NCI-H1930 (cell line): Measurements from ENCODE around the gene USP15.
A peak's percentile ranks its signal among the peaks of the same experiment; 100 is the strongest.
"Not testable (repeated sequence)": the region's sequence is repeated elsewhere in the genome, so short reads cannot be mapped to it uniquely, and the experiment has no call there.

Source experiments
- DNase-seq, 2 experiments: peaks; one replicate each; lab custom pipeline; 2025; lab: John Stamatoyannopoulos, UW

The USP15 gene

DNA sequence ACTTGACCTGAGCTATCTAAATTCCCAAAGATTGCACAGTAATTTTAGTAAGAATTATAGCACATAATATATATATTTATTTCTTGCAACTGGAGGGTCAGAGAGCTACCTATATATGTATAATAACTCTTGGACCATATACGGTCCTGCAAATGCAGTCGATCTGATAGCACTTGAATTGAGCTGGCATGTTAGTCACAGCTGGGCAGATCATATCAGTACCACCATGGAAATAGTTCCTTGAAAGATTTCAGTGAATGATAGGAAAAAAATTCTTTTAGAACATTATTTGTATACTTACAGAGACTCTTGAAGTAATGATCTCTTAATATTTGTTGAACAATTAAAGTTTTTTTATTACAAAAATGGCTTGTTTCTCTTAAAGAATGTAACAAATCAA lies 111.9 kb downstream of the USP15 start:
- DNase-seq, result no peak

- DNase-seq, result no peak
These were observed 112.6 kb downstream of the USP15 start for GRCh38 chr12:62372825-62373224.

DNA sequence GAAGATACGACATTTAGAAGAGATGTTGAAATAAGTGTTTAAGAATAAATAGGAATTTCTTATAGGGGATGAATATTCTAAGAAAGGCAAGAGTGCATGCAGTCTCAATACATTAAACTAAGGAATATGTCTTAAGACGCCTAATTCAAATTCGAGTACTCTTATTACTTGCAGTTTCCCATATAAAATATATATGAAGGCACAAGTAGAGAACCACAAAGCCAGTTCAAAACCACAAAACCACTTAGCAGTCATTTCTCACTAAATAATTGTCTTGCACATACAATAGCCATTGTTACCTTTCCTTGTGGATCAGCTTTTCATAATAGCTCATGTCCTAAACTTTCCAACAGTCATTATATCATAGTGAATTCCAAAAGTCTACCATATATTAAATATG lies 115.4 kb downstream of the USP15 start:
- no peak for DNase-seq

GRCh38 chr12:62379026-62379722 lies 119.0 kb downstream of the USP15 start:
- no peak for DNase-seq

GRCh38 chr12:62379723-62380045 lies 119.5 kb downstream of the USP15 start:
- no peak for DNase-seq

- DNase-seq, result no peak
These were observed 122.3 kb downstream of the USP15 start for GRCh38 chr12:62382526-62382925.

DNA sequence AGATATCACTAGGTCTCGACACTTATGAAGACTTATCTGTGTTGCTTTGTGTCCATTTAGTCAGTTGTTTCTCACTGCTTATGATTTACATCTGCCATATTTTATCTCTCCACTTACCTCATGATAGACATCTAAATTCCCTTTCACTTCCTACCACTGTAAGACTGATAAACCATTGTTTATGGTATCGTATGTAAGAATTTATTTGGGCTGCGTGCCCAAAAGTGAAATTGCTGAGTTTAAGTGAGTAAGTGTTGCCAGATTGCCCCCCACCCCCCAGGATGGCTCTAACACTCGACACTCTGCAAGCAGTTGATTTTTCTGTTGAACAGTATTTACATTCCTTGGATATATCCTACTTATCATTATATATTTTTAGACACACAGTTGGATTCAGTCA lies 136.5 kb downstream of the USP15 start:
- DNase-seq, result no peak

- DNase-seq, result no peak
These were observed 139.9 kb downstream of the USP15 start for GRCh38 chr12:62400135-62400534.

DNA sequence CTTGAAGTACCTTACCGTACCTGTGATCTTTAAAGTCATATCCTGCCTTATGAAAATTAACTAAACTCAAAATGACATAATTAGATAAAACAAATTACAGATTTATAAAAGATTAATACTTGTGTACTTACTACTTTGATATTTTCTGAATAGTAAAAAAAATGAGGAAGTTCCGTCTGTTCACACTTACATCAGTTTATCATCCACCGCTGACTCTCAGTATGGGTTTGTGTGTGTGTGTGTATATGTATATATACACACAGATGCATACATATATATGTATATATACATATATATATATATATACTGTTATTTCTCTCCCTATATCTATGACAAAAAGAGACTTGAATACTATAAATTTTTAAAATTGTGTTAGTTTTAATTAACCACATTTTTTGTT lies 141.4 kb downstream of the USP15 start:
- no peak for DNase-seq

DNA sequence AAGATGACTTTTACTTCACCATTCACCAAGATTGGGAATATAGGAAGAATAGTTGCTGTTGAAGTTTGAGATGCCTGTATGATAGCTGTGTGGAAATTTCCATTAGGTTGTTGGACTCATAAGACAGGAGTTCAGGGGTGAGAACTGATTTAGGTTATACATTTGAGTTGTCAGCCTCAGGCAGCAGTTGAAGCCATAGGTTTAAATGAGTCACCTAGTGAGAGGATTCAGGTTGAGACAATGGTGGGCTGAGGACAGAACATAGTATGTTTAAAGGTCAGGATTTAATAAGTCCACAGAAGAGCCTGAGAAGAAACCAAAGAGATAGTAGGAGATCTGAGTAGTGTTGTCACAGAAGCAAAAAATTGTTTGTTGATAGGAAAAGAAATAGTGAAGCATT lies 142.8 kb downstream of the USP15 start:
- DNase-seq, result no peak

- DNase-seq, result no peak
These were observed 147.4 kb downstream of the USP15 start for GRCh38 chr12:62407587-62407986.

DNA sequence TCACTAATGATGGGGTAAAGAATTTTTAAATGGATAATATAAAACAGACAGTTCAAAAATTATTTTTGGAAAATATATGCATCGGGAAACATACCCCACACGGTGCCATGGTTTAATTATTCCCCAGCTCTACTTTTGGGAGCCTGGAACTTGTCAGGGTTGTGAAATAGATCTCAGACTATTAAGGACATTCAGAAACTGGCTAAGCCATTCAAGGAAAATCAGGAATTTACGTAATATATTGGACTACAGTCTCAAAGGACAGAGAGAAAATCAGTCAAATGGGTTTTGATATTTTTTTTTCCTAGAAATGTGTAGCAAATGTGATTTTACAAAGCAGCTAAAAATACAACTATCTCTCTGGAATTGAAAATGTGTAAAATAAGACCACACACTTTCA lies 148.9 kb downstream of the USP15 start:
- no peak for DNase-seq

DNA sequence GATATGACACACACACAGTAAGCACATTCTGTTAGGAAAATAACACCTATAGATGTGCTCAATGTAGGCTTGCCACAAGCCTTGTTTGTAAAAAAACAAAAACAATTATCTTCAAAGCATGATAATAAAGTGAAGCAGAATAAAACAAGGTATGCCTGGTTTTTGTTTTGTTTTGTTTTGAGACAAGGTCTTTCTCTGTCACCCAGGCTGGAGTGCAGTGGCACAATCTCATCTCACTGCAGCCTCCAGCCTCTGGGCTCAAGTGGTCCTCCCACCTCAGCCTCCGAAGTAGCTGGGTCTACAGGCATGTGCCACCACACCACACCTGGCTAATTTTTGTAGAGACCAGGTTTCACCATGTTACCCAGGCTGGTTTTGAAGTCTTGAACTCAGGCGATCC lies 154.0 kb downstream of the USP15 start:
- DNase-seq, result no peak

DNA sequence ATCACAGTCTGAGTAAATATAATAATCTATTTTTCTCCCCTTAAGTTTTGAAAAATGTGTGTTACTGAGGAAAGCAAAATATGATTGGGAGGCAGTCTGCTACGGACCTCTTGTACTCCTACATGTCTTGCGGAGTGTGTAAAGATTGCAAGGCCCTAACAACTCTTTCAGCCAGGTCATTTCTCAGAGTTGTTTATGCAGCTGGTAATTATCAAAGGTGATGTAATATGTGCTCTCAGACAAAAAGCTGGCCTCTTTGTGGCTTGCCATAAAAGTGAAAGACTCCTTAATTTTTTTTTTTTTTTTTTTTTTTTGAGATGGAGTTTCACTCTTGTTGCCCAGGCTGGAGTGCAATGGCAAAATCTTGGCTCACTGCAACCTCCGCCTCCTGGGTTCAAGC lies 165.9 kb downstream of the USP15 start:
- DNase-seq, result no peak

GRCh38 chr12:62429457-62429856 lies 169.3 kb downstream of the USP15 start:
- DNase-seq, result no peak

DNA sequence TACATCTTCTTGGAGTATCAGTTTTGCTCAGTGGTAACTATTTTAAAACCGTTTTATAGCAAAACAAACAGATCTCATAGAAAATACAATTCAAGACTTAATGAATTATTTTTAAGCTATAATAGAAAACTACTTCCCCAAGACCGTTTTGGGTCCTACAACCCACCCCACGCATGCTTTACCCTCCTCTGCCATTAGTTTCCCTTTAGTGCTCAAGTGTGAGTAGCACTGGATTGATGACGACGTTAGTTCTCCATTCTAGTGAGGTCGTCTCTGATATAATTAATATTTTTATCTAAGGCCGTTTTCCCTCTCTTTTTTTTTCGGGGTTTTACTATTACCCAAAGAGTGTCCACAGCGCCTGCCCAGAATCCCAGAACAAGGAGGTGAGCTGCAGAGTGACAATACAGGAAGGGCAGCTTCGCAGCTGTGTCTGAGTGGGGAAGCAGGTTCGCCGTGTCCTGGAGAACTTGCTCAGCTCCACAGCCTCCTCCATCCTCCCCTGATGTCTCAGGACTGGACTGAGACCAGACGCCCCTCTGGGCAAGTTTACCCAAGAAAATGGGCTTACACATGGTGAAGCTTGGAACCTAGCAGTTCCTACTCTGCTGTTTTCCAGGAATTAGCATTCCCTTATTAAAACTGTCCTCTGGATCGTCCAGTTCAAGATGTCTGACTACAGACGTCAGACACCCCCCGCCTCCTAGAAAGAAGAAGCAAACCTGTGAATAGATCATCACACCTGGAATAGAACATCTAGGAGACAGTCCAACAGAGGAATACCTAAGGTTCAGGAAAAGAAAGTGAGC lies 174.5 kb downstream of the USP15 start:
- no peak for DNase-seq

GRCh38 chr12:62435303-62436163 lies 175.3 kb downstream of the USP15 start:
- DNase-seq, result peak; percentile 19 to 23

GRCh38 chr12:62436164-62436503 lies 175.9 kb downstream of the USP15 start:
- DNase-seq, result no peak

GRCh38 chr12:62438098-62438692 lies 178.0 kb downstream of the USP15 start:
- DNase-seq, result peak in 1 of 2 experiments; percentile 6

- no peak for DNase-seq
These were observed 186.7 kb downstream of the USP15 start for GRCh38 chr12:62446754-62447452.

DNA sequence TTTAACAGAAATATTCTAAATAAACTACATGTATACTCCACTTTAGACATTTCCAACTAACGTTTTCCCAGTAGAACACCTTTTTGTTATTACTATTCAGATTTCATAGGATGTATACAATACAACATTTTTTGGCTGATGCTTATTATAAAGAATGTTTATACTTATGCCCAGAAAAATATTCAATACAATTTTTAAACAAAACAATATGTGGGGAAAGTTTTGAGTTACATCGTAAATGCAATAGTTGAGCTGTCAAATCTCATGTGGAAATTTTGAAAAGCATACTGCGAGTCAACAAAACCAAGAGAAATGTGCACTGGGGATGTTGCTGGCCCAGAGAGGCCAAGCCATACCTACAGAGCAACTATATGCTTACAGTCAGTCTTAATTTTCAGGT lies 188.2 kb downstream of the USP15 start:
- DNase-seq, result no peak

- DNase-seq, result not testable (repeated sequence)
These were observed 195.2 kb downstream of the USP15 start for GRCh38 chr12:62455429-62455828.
